Measurements from ENCODE around the gene MON1B.
"Not testable (repeated sequence)": the region's sequence is repeated elsewhere in the genome, so short reads cannot be mapped to it uniquely, and the experiment has no call there.

The MON1B gene

GRCh38 chr16:77199211-77199610, 8.2 kb downstream of the MON1B start, which contains the start of gene SYCE1L:
Gene SYCE1L, plus strand, starts transcription at chr16:77199408. Its CDS starts 44 bp downstream, at chr16:77199452.
- DNase-seq = no peak

DNA sequence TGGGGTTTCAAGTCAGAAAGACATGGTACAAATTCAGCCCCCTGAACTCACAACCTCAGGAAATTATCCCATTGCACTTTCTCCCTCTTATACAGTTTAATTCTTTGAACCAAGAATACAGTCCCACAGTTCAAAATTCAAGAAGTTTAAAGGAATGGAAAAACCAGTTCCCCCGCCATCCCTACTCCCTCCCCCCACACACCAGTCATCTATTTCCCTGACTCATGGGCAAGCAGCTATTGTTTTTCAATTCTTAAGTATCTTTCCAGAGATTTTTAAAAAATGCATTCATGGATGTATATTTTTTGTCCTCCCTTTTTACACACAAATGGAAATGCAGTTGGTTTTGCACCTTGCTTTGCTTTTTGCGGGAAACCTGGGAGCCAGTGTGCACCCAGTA, 15.5 kb downstream of the MON1B start:
- DNase-seq = no peak

DNA sequence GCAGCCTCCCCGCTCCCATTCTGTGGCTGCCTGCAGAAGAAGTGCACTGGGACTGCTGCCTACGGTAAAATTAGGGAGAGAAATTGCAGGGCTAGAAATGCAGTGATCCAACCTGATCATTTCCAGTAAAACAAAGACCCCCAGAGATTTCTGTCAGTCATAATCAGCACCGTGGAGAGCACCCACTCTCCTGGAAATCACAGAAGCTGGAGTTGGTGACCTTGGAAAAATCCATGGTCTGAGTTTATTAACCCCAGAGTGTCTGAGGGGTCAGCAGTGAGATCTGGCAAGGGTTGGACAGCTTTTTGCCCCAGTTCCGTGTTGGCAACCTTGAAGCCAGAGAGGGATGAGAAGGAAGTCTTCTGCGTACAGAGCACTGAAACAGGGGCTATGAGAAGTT, 16.0 kb downstream of the MON1B start:
- DNase-seq = no peak

- no peak for DNase-seq
Observed at GRCh38 chr16:77208382-77208781, 17.4 kb downstream of the MON1B start.

DNA sequence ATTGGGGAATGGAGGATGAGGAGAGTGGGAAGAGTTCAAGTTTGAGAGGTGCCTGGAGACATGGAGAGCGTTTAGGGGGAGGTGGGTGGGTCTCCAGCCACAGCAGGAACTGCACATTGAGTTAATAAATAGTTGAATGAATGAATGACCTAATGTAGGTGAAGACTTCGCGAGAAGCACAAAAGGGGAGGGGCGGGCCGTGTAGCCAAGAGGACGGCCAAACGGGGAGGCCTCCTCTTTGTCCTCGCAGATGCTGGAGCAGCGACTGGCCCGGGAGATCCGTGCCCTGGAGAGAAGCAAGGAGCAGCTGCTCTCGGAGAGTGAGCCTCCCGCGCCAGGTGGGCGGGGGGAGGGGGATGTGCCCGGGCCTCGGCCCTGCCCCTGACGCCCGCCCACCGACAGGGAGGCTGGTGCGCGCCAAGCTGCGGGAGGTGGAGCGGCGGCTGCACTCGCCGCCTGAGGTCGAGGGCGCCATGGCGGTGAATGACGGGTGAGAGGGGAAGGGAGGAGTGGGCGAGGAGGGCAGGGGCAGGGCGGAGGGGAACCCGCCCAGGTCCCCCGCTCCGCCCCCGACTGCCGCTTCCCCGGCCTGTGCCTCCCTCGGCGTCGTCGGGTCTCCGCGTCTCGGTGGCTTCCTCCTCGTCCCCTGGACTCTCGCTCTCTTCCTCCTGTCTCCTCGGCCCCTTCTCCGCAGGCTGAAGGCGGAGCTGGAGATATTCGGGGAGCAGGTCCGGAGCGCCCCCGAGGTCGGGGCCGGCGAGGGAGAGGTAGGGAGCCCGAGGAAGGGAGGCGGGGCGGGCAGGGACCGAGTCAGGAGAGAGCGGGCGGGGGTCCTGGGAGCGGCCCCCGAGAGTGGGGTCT, 21.1 kb downstream of the MON1B start:
- peak; percentile 75 for DNase-seq

- DNase-seq = peak; percentile 79
Observed at GRCh38 chr16:77212741-77213541, 22.0 kb downstream of the MON1B start.

DNA sequence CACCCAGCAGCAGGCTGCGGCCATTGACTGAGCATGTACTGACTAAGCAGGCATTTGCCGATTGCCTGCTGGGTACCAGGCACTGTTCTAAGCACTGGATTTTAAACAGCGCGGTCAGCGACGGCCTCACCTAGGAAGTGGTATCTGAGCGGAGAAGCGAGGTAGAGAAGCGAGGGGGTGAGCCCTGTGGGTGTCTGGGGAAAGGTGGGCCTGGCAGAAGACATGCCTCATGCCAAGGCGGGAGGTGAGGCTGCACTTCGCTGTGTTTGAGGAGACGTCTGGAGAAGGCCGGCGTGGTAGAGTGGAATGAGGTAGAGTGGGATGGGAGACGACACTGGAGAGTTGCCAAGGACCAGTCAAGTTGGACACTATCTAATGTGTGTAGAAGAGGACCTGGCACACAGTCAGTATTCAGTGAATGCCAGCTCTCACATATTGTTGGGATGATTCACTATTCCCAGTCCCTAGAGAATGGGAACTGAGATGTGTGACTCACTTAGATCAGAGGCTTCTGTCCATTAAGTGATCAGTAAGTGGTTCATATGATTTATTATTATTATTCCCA, 22.6 kb downstream of the MON1B start:
- DNase-seq = no peak

DNA sequence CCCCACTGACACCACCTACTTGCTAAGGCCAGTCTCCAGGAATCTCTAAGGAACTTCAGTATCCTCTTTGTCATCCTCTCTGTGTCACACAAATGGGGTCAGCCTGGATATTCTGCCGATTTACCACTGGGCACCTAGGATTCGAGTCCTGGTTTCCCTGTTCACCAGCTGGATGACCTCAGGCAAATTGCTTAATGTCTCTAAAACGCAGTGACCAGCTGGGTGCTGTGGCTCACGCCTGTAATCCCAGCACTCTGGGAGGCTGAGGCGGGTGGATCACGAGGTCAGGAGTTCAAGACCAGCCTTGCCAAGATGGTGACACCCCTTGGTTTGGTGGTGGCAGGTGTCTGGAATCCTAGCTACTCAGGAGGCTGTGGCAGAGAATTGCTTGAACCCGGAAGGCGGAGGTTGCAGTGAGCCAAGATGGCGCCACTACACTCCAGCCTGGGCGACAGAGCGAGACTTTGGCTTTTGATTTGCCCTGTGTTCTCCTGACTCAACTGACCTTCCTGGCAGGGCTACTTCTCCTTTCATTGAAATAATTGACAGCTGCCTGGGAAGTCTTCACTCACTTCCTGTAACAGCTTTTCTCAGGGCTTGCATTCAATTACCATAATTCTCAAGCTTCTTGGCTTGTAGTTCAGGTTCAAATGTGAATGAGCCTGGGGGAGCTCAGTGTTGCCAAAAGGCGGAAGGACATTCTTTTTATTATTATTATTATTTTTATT, 23.6 kb downstream of the MON1B start:
- no peak for DNase-seq

DNA sequence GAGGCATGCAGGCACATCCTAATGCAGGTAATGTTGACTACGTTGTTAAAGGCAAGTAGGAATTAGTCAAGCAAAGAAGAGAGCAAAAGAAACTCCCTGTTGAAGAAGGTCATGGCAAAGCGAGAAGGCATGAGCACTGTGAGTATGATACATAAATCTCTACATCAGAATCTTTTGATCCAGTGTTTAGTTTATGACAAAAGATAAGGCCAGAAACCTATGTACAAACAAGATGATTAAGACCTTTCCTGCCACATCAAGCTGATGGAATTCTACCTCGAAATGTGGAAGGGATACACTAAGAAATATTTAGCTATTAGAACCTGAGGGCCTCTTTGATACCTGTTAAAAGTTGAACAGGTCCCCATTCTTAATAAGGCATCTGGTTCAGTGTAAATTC, 28.4 kb downstream of the MON1B start:
- DNase-seq = no peak

GRCh38 chr16:77220427-77220826, 29.4 kb downstream of the MON1B start:
- DNase-seq = no peak

DNA sequence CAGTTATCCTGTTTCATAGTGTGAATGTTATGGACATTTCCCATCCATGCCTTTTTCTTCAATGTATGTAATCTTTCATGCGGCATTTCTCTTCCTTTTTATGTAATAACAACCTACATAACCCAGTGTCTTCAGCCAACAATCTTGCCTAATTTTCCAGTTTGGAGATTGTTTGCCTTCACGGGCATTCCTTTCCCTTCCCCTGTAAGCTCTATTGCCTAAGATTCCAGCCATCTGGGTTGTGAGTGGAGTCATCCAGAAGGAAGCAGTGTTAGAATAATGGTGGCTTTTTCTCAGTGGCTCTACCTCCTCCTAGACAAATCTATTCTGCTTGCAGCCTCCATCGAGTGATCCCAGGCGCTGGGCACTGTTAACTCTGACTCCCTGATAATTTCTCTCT, 30.5 kb downstream of the MON1B start:
- DNase-seq = no peak

DNA sequence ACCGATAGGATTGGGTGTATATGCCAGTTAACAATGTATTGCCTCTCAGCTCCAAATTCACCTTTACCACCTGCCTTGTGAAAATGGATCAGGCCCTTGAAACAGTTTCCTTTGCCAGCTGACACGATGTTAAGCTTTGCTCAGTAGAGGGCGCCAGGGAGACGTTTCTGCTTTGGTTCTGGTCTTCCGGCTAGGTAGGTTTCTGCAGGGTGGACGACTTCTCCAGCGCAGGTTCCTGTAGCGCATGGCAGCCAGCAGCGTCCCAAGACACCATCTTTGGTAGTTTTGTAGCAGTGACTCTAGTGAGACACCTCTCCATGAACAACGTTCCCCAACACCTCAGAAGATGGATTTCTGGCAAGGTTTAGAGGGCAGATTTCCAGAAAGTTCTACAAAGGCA, 32.2 kb downstream of the MON1B start:
- DNase-seq = no peak

DNA sequence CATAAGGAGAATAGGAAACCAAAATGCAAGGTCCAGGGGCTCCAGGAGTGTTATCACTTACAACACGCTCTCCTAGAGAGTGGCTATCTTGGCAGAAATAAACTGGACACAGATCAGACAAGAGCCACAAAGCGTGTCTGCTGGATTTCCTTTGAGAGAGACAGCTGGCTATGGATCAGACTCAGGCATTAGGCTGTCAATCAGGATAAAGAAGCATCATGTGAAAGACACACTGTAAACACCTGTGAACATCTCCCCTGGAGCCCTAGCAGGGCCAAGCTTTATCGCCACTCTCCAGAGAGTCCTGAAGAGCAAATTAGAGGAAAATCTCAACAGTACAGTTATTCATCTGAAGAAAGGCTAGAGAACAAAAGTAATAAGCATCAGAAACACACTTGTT, 34.2 kb downstream of the MON1B start:
- no peak for DNase-seq

DNA sequence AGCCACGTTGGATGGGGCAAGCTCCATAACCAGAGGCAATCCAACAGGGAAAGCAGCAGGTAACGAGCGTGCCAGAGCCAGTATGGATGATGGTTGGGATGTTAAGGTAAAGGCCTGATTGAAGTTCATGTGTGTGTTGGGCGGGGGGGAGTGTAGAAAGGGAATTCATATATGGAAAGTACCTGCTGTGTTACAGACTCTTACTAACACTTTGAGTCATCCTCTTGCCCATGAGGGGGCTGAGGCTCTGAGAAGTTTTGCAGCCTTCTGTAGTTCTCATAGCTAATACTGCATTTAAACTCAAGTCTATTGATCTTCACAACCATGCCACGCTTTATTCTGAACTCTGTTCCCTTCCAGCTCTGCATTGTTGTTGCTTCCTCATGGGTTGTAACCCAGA, 36.8 kb downstream of the MON1B start:
- no peak for DNase-seq

GRCh38 chr16:77231047-77231446, 40.1 kb downstream of the MON1B start:
- no peak for DNase-seq

DNA sequence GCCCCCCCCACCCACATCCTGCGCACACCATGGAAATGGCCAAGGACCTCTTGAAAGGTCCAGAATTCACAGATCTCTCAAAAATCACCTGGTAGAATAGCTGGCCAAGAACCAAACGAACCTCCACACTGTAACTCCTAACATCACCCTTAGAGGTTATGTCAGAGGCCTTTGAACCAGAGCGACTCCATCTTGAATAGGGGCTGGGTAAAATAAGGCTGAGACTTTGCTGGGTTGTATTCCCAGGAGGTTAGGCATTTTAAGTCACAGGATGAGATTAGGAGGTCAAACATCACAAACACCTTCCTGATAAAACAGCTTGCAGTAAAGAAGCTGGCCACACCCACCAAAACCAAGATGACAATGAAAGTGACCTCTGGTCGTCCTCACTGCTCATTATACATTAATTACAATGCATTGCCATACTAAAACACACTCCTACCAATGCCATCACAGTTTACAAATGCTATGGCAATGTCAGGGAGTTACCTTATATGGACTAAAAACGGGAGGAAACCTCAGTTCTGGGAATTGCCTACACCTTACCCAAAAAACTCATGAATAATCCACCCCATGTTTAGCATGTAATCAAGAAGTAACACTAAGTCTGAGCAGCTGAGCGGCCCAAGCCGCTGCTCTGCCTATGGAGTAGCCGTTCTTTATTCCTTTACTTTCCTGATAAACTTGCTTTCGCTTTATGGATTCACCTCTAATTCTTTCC, 43.0 kb downstream of the MON1B start:
- DNase-seq = no peak

- no peak for DNase-seq
Observed at GRCh38 chr16:77234611-77235010, 43.6 kb downstream of the MON1B start.

GRCh38 chr16:77236063-77236511, 45.1 kb downstream of the MON1B start:
- DNase-seq = peak; percentile 84

- no peak for DNase-seq
Observed at GRCh38 chr16:77238593-77238992, 47.6 kb downstream of the MON1B start.

DNA sequence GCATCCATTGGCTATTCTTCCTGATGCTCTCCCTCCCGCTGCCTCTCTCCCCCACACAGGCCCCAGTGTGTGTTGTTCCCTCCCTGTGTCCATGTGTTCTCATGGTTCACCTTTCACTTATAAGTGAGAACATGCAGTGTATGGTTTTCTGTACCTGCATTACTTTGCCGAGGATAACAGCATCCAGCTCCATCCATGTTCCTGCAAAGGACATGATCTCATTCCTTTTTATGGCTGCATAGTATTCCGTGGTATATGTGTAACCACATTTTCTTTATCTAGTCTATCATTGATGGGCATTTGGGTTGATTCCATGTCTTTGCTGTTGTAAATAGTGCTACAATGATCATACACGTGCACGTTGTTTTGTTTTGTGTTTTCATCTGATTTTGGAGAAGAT, 51.5 kb downstream of the MON1B start:
- not testable (repeated sequence) for DNase-seq

- DNase-seq = no peak
Observed at GRCh38 chr16:77246150-77246549, 55.2 kb downstream of the MON1B start.

DNA sequence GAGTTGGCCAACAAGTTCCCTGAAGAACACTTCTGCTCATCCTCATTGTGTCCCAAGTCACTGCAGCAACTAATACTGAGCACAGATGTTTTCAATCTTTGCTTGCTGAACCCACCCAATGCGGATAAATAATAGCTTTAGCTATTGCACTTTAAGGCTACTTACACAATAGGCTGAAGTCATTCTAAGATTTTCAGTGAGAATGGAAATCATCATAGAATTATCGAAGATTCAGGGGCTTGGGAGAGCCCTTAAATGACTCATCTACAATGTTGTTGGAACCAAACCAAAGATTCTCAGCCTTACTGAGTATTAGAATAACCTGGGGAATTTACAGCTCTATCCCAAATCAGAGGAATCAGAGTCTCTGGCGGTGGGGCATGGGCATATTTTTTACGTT, 59.4 kb downstream of the MON1B start:
- no peak for DNase-seq

Measured in activated CD4-positive, CD25-positive, alpha-beta regulatory T cell treated with anti-CD3 and anti-CD28 coated beads, Interleukin-2, amount 50 U/mL, for 72 hours (primary cell).